CD14-positive monocyte (primary cell): ENCODE measurements around the gene ZGRF1. TPM values are rescaled to one million over a fixed set of nuclear protein-coding genes. Genes with fewer than 3 reads are reported as not detected.
A peak's percentile ranks its signal among the peaks of the same experiment; 100 is the strongest.

Source experiments
- DNase-seq, 3 donors: peaks; one replicate each; pipeline ENCODE4 v3.0.0-alpha.2; 2011 to 2022
- H2AFZ ChIP-seq: 2 replicates; pipeline ENCODE4 v1.6.0; 2012; ENCODE audit warnings: mild to moderate bottlenecking, low read depth, low read length, inconsistent platforms; ENCODE audit not compliant: insufficient read depth, poor library complexity, severe bottlenecking
- H3K27ac ChIP-seq, 2 donors: 1 replicate in 1 of 2; 2 replicates in 1 of 2; pipeline ENCODE4 v1.5.1; 2012 to 2013; ENCODE audit warnings: low read length in 2 of 2, control low read depth in 1 of 2, inconsistent platforms in 1 of 2, low read depth in 1 of 2, mild to moderate bottlenecking in 1 of 2
- H3K27me3 ChIP-seq, 2 donors: one replicate each; pipeline versions ENCODE4 v1.6.0 to v1.6.1; 2011 to 2013; ENCODE audit warnings: low read length in 2 of 2; ENCODE audit not compliant: control insufficient read depth in 2 of 2, insufficient read depth in 2 of 2
- H3K36me3 ChIP-seq, 2 donors: replicated peaks in 1 of 2; 1 replicate in 1 of 2; 2 replicates in 1 of 2; pipeline versions ENCODE4 v1.5.1 to v1.6.1; 2012 to 2013; ENCODE audit warnings: low read length in 2 of 2, control low read depth in 1 of 2, inconsistent platforms in 1 of 2, mild to moderate bottlenecking in 1 of 2; ENCODE audit not compliant: insufficient read depth in 2 of 2, control insufficient read depth in 1 of 2
- H3K4me1 ChIP-seq, 2 donors: 1 replicate in 1 of 2; 2 replicates in 1 of 2; pipeline versions ENCODE4 v1.5.1 to v1.6.1; 2012 to 2013; ENCODE audit warnings: low read length in 2 of 2, control low read depth in 1 of 2, inconsistent platforms in 1 of 2, mild to moderate bottlenecking in 1 of 2, moderate library complexity in 1 of 2; ENCODE audit not compliant: insufficient read depth in 2 of 2, control insufficient read depth in 1 of 2
- H3K4me2 ChIP-seq: replicated peaks from 2 replicates; pipeline ENCODE3; 2012; ENCODE audit warnings: low read length, moderate library complexity, mild to moderate bottlenecking; ENCODE audit not compliant: poor library complexity, severe bottlenecking; ENCODE audit errors: extremely low read depth
- H3K4me3 ChIP-seq, 3 experiments: fragments of 200-600 bp in 1 of 3; sonication (generic) in 1 of 3; replicated peaks in 1 of 3; 1 replicate in 2 of 3; 2 replicates in 1 of 3; pipeline ENCODE4 v1.5.1; 2011 to 2013; ENCODE audit warnings: low read length in 3 of 3, mild to moderate bottlenecking in 3 of 3, control low read depth in 2 of 3, low read depth in 2 of 3, inconsistent platforms in 1 of 3, moderate library complexity in 1 of 3
- H3K79me2 ChIP-seq: 2 replicates; pipeline ENCODE4 v1.6.0; 2012; ENCODE audit warnings: mild to moderate bottlenecking, control low read depth, inconsistent platforms, low read length, moderate library complexity; ENCODE audit not compliant: insufficient read depth
- H3K9ac ChIP-seq: 2 replicates; pipeline ENCODE4 v1.6.0; 2017; ENCODE audit warnings: low read length, mild to moderate bottlenecking; ENCODE audit not compliant: insufficient read depth, poor library complexity, severe bottlenecking
- H3K9me3 ChIP-seq, 2 donors: replicated peaks in 1 of 2; 1 replicate in 1 of 2; 2 replicates in 1 of 2; pipeline versions ENCODE4 v1.5.1 to v1.6.1; 2012 to 2013; ENCODE audit warnings: low read length in 2 of 2, control low read depth in 1 of 2; ENCODE audit not compliant: control insufficient read depth in 1 of 2, insufficient read depth in 1 of 2
- H4K20me1 ChIP-seq: 2 replicates; pipeline ENCODE4 v1.6.0; 2012; ENCODE audit warnings: mild to moderate bottlenecking, low read length, control low read depth, moderate library complexity; ENCODE audit not compliant: insufficient read depth
- H3K27ac Mint-ChIP-seq, 7 donors: one replicate each; pipeline ENCODE4 v1.8.0; 2020; ENCODE audit warnings: mild to moderate bottlenecking in 7 of 7, mixed read lengths in 7 of 7, moderate library complexity in 6 of 7, inconsistent platforms in 2 of 7
- H3K27me3 Mint-ChIP-seq, 3 donors: one replicate each; pipeline ENCODE4 v1.8.0; 2021 to 2022; ENCODE audit warnings: low read depth in 3 of 3, mild to moderate bottlenecking in 3 of 3, mixed read lengths in 3 of 3, moderate library complexity in 3 of 3, inconsistent platforms in 1 of 3
- H3K36me3 Mint-ChIP-seq, 2 donors: one replicate each; pipeline ENCODE4 v1.8.0; 2020; ENCODE audit warnings: mixed read lengths in 2 of 2, inconsistent platforms in 1 of 2, mild to moderate bottlenecking in 1 of 2
- H3K4me1 Mint-ChIP-seq: one replicate; pipeline ENCODE4 v1.8.0; 2020; ENCODE audit warnings: mild to moderate bottlenecking, mixed read lengths
- H3K4me3 Mint-ChIP-seq, 2 donors: one replicate each; pipeline ENCODE4 v1.8.0; 2020; ENCODE audit warnings: mild to moderate bottlenecking in 2 of 2, mixed read lengths in 2 of 2, moderate library complexity in 1 of 2
- H3K9me3 Mint-ChIP-seq, 7 donors: one replicate each; pipeline ENCODE4 v1.8.0; 2020 to 2022; ENCODE audit warnings: mixed read lengths in 7 of 7, mild to moderate bottlenecking in 6 of 7, moderate library complexity in 6 of 7, inconsistent platforms in 2 of 7
- WGBS: methylation state at CpG from one replicate; pipeline ENCODE4 v1.1.5; 2013; ENCODE audit warnings: missing lambda C conversion rate; ENCODE audit not compliant: insufficient coverage; 5-methylcytosine and 5-hydroxymethylcytosine counted together
- intact Hi-C, 2 donors: fragments of 100-400 bp; cut with micrococcal nuclease; formaldehyde crosslinking; loops; one replicate each; pipeline versions ENCODE4 v1.15.0 to v1.15.1; 2023
- polyA plus RNA-seq, 3 donors: library from polyadenylated mRNA; depleted of rRNA in 1 of 3; unstranded in 2 of 3; stranded (reverse) in 1 of 3; fragments of 300-500 nt in 2 of 3; fragments of >200 nt in 1 of 3; fragmentation: Illumina TruSeq in 2 of 3; gene quantifications; 1 replicate in 2 of 3; 2 replicates in 1 of 3; pipeline ENCODE4 v1.2.3, GENCODE V29; 2012 to 2021
- TF ChIP-seq, protein P1 (sequence below): fragments of 200-600 bp; IDR thresholded peaks from one replicate; pipeline ENCODE4 v1.8.0; 2022; ENCODE audit warnings: antibody characterized with exemption, mild to moderate bottlenecking

Gene ZGRF1
- polyA plus RNA-seq, 3 donors: 0.81 to 2.9 (median 0.81) TPM

GRCh38 chr4:112633477-112634235, 3.1 kb downstream of the ZGRF1 start:
- Histone ChIP-seq H3K4me2 (no peak overlapping the region), H3K36me3 (peaks cover 0 to 15% of the 10 kb centered on the region in 2 donors), H3K9ac (no peak overlapping the region), H3K27me3 (no peaks in the 10 kb centered on the region), H3K9me3 (no peaks in the 10 kb centered on the region), H2AFZ (peak overlapping the region; percentile 29), H3K4me3 (no peak overlapping the region), H3K27ac (no peak overlapping the region), H4K20me1 (no peaks in the 10 kb centered on the region), H3K79me2 (peaks cover 38% of the 10 kb centered on the region), H3K4me1 (peaks cover 13 to 19% of the 10 kb centered on the region in 2 donors)
- WGBS: no CpG with 5 or more reads among the region's 4 CpGs
- peak overlapping the region in 1 of 7 donors; percentile 63 for H3K27ac Mint-ChIP-seq
- H3K9me3 Mint-ChIP-seq: no peaks in the 10 kb centered on the region
- no peaks in the 10 kb centered on the region for H3K4me1 Mint-ChIP-seq
- H3K36me3 Mint-ChIP-seq: peaks cover 0 to 12% of the 10 kb centered on the region in 2 donors
- TF ChIP-seq, protein P1, sequence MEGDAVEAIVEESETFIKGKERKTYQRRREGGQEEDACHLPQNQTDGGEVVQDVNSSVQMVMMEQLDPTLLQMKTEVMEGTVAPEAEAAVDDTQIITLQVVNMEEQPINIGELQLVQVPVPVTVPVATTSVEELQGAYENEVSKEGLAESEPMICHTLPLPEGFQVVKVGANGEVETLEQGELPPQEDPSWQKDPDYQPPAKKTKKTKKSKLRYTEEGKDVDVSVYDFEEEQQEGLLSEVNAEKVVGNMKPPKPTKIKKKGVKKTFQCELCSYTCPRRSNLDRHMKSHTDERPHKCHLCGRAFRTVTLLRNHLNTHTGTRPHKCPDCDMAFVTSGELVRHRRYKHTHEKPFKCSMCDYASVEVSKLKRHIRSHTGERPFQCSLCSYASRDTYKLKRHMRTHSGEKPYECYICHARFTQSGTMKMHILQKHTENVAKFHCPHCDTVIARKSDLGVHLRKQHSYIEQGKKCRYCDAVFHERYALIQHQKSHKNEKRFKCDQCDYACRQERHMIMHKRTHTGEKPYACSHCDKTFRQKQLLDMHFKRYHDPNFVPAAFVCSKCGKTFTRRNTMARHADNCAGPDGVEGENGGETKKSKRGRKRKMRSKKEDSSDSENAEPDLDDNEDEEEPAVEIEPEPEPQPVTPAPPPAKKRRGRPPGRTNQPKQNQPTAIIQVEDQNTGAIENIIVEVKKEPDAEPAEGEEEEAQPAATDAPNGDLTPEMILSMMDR: peak; percentile 51
- H3K27me3 Mint-ChIP-seq: no peaks in the 10 kb centered on the region
- intact Hi-C loops: no loop called here
- H3K4me3 Mint-ChIP-seq: no peak overlapping the region
- peak in 2 of 3 donors; percentile 7 to 32 for DNase-seq

- no peaks in the 10 kb centered on the region for H3K4me1 ChIP-seq
- TF ChIP-seq, protein P1: no peak
- H3K4me2 ChIP-seq: no peak overlapping the region
- H3K79me2 ChIP-seq: no peaks in the 10 kb centered on the region
- peaks cover 7 to 40% of the 10 kb centered on the region in 2 donors for H3K36me3 ChIP-seq
- no peaks in the 10 kb centered on the region for H3K9me3 ChIP-seq
- Mint-ChIP-seq H3K27ac (no peak overlapping the region), H3K27me3 (no peaks in the 10 kb centered on the region), H3K4me1 (no peaks in the 10 kb centered on the region), H3K4me3 (no peak overlapping the region), H3K9me3 (no peaks in the 10 kb centered on the region), H3K36me3 (peaks cover 22 to 40% of the 10 kb centered on the region in 2 donors)
- no peaks in the 10 kb centered on the region for H4K20me1 ChIP-seq
- intact Hi-C loops: no loop called here
- no peak overlapping the region for H3K27ac ChIP-seq
- DNase-seq: no peak
- WGBS: 100% methylated on average over 2 of the region's 4 CpGs
- H3K9ac ChIP-seq: no peak overlapping the region
- H3K4me3 ChIP-seq: no peak overlapping the region
- no peaks in the 10 kb centered on the region for H3K27me3 ChIP-seq
- H2AFZ ChIP-seq: no peak overlapping the region
These were observed 10.5 kb downstream of the ZGRF1 start for GRCh38 chr4:112626228-112626627.
